Measurements from ENCODE around the gene RAB6B. TPM values are rescaled to one million over a fixed set of nuclear protein-coding genes. Genes with fewer than 3 reads are reported as not detected.
A peak's percentile ranks its signal among the peaks of the same experiment; 100 is the strongest.

Gene RAB6B
- 0.06 and 0.18 TPM in 2 replicates for total RNA-seq (2014; rRNA removed; shearing (Covaris generic))

- H3K4me1 ChIP-seq (replicated peaks) = peaks cover 9% of the 10 kb centered on the region; the same call in 1 of the 2 replicates
- DNase-seq (ENCODE audit: low read depth in 1 of 2, low spot score in 2 of 2) = peak in 1 of 2 experiments; percentile 29
- H3K27ac ChIP-seq = no peak within 1 kb of the TSS
- H3K27me3 ChIP-seq (replicated peaks) = peaks cover 29% of the 10 kb centered on the region
- no peaks in the 10 kb centered on the region for H3K36me3 ChIP-seq
- H3K9me3 ChIP-seq (replicated peaks) = no peaks in the 10 kb centered on the region
- peak within 1 kb of the TSS; percentile 51 for H3K4me3 ChIP-seq
These were observed at the start of gene RAB6B for GRCh38 chr3:133895208-133896001. Gene RAB6B (minus strand): TSS chr3:133895882. CDS start chr3:133895466, 416 bp downstream.

GRCh38 chr3:133944641-133945380, 49.1 kb upstream of the RAB6B start:
- Histone ChIP-seq H3K36me3 (no peaks in the 10 kb centered on the region), H3K27me3 (replicated peaks) (no peaks in the 10 kb centered on the region), H3K4me1 (replicated peaks) (peaks cover 51% of the 10 kb centered on the region), H3K27ac (peak overlapping the region; percentile 34), H3K9me3 (replicated peaks) (no peaks in the 10 kb centered on the region), H3K4me3 (no peak overlapping the region)
- DNase-seq (ENCODE audit: low read depth in 1 of 2, low spot score in 2 of 2) = peak; percentile 75 to 81

- Histone ChIP-seq H3K4me3 (no peak overlapping the region), H3K27ac (peak overlapping the region; percentile 34), H3K9me3 (replicated peaks) (no peaks in the 10 kb centered on the region), H3K36me3 (no peaks in the 10 kb centered on the region), H3K27me3 (replicated peaks) (no peaks in the 10 kb centered on the region), H3K4me1 (replicated peaks) (peaks cover 48% of the 10 kb centered on the region)
- peak; percentile 69 to 75 for DNase-seq (ENCODE audit: low read depth in 1 of 2, low spot score in 2 of 2)
These were observed 48.5 kb upstream of the RAB6B start for GRCh38 chr3:133944181-133944580.

- no peaks in the 10 kb centered on the region for H3K27me3 ChIP-seq (replicated peaks)
- peak overlapping the region; percentile 34; the same call in 1 of the 2 replicates for H3K27ac ChIP-seq
These were observed 48.0 kb upstream of the RAB6B start for GRCh38 chr3:133943639-133944141.

GRCh38 chr3:133943031-133943535, 47.4 kb upstream of the RAB6B start:
- no peaks in the 10 kb centered on the region for H3K36me3 ChIP-seq
- H3K9me3 ChIP-seq (replicated peaks) = no peaks in the 10 kb centered on the region
- DNase-seq (ENCODE audit: low read depth in 1 of 2, low spot score in 2 of 2) = no peak
- H3K27ac ChIP-seq = peak overlapping the region; percentile 9; the same call in 1 of the 2 replicates
- no peak overlapping the region for H3K4me3 ChIP-seq
- no peaks in the 10 kb centered on the region for H3K27me3 ChIP-seq (replicated peaks)
- peaks cover 47% of the 10 kb centered on the region for H3K4me1 ChIP-seq (replicated peaks)

More at GRCh38 chr3:133943639-133944141, 48.0 kb upstream of the RAB6B start:
- no peak overlapping the region for H3K4me3 ChIP-seq
- DNase-seq (ENCODE audit: low read depth in 1 of 2, low spot score in 2 of 2) = peak; percentile 56 to 80
- peaks cover 47% of the 10 kb centered on the region for H3K4me1 ChIP-seq (replicated peaks)
- H3K36me3 ChIP-seq = no peaks in the 10 kb centered on the region
- H3K9me3 ChIP-seq (replicated peaks) = no peaks in the 10 kb centered on the region

DNA sequence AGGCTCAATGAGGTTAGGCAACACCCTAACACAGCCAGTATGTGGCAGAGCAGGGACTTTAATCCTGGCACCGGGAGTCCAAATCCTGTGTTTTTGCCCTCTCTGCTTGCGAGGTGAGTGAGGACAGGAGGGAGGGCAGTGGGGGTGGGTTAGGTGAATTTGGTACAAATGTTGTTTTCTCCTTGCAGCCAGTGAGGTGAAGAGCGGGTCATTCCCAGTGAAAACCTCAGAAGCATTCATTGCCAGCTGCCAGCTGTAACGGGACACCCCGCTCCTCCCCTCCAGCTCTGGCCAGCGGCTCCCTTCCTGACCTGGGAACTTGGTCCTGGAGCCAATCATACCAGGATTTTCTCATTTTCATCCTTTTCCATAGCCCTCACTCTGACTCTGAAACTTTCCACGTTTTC, 45.7 kb upstream of the RAB6B start:
- H3K27ac ChIP-seq = no peak overlapping the region
- no peaks in the 10 kb centered on the region for H3K27me3 ChIP-seq (replicated peaks)
- no peak overlapping the region for H3K4me3 ChIP-seq
- H3K9me3 ChIP-seq (replicated peaks) = no peaks in the 10 kb centered on the region
- H3K4me1 ChIP-seq (replicated peaks) = peaks cover 47% of the 10 kb centered on the region
- H3K36me3 ChIP-seq = no peaks in the 10 kb centered on the region
- no peak for DNase-seq (ENCODE audit: low read depth in 1 of 2, low spot score in 2 of 2)

DNA sequence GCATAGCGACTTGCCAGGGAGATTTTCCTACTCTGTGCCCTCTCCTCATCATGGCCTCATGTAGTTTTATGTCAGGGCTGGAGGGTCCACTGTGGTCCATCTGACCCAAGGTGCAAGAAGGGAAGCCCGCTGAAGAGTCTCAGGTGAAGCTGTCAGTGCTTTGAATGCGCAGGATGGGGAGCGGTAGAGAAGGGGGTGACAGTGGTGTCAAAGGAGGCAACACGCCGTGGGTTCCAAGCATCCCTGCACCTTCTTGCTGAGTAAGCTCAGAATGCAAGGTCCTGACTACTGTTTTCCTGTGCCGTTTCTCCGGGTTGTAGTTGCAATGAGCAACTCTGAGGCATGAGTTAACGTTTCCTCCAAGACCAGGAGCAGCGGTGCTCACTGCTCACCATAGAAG, 44.9 kb upstream of the RAB6B start:
- no peak for DNase-seq (ENCODE audit: low read depth in 1 of 2, low spot score in 2 of 2)
- Histone ChIP-seq H3K9me3 (replicated peaks) (no peaks in the 10 kb centered on the region), H3K36me3 (no peaks in the 10 kb centered on the region), H3K27me3 (replicated peaks) (no peaks in the 10 kb centered on the region), H3K27ac (no peak overlapping the region), H3K4me3 (no peak overlapping the region), H3K4me1 (replicated peaks) (peaks cover 42% of the 10 kb centered on the region)

DNA sequence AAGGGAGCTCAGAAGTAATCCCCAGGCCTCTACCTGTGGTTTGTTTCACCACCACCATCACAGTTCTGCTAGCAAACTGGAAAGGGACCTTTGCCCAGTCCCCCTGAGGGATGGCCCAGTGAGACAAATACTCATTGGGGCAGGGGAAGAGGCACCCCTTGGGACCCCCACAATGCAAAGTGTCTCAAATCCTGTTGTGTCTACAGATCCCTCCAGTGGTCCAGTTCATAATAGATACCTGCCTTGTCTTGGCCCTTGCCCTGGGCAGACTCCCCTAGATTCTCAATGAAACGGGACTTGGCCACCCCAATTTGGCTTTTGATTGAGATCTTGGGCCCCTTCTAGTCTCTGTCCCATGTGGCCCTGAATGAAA, 43.8 kb upstream of the RAB6B start:
- Histone ChIP-seq H3K36me3 (no peaks in the 10 kb centered on the region), H3K27ac (no peak overlapping the region), H3K4me3 (no peak overlapping the region), H3K9me3 (replicated peaks) (no peaks in the 10 kb centered on the region), H3K4me1 (replicated peaks) (peaks cover 31% of the 10 kb centered on the region), H3K27me3 (replicated peaks) (no peaks in the 10 kb centered on the region)
- no peak for DNase-seq (ENCODE audit: low read depth in 1 of 2, low spot score in 2 of 2)

DNA sequence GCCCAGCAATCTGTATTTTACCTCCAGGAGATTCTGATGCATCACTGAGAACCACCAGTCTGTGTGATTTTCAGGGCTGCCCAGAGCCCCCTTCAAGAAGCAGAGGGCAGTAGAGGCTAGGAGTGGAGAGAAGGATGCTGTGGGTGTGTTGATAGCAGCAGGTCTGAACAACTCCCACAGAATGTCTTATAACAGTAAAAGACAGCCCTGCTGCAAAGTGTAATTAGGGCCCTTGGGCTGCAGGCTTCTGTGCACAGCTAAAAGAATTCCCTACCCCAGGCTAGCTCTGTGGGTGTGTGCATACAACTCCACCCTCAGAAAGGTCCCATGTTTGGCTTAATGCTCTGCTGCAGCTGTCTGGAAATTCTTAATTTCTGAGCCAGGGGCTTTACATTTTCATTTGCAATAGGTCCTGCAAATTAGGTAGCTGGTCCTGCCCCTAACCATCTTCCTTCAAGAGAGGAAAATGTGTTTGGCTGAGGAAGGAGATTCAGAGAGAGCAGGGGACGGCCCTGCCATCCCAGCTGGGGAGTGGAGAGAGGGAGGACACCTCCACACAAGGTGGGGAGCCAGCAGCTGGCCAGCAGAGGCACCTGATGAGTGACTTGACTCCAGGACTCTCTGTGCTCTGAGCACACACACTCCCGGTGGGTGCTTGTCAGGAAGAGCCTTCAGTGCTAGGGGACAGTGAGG, 43.2 kb upstream of the RAB6B start:
- no peaks in the 10 kb centered on the region for H3K9me3 ChIP-seq (replicated peaks)
- no peak overlapping the region for H3K27ac ChIP-seq
- H3K36me3 ChIP-seq = no peaks in the 10 kb centered on the region
- H3K4me3 ChIP-seq = no peak overlapping the region
- peaks cover 26% of the 10 kb centered on the region for H3K4me1 ChIP-seq (replicated peaks)
- DNase-seq (ENCODE audit: low read depth in 1 of 2, low spot score in 2 of 2) = no peak
- H3K27me3 ChIP-seq (replicated peaks) = no peaks in the 10 kb centered on the region

- H3K4me1 ChIP-seq (replicated peaks) = peaks cover 17% of the 10 kb centered on the region
- no peak for DNase-seq (ENCODE audit: low read depth in 1 of 2, low spot score in 2 of 2)
- H3K27ac ChIP-seq = no peak overlapping the region
- no peaks in the 10 kb centered on the region for H3K9me3 ChIP-seq (replicated peaks)
- no peaks in the 10 kb centered on the region for H3K36me3 ChIP-seq
- H3K27me3 ChIP-seq (replicated peaks) = no peaks in the 10 kb centered on the region
- no peak overlapping the region for H3K4me3 ChIP-seq
These were observed 42.3 kb upstream of the RAB6B start for GRCh38 chr3:133937756-133938601.

DNA sequence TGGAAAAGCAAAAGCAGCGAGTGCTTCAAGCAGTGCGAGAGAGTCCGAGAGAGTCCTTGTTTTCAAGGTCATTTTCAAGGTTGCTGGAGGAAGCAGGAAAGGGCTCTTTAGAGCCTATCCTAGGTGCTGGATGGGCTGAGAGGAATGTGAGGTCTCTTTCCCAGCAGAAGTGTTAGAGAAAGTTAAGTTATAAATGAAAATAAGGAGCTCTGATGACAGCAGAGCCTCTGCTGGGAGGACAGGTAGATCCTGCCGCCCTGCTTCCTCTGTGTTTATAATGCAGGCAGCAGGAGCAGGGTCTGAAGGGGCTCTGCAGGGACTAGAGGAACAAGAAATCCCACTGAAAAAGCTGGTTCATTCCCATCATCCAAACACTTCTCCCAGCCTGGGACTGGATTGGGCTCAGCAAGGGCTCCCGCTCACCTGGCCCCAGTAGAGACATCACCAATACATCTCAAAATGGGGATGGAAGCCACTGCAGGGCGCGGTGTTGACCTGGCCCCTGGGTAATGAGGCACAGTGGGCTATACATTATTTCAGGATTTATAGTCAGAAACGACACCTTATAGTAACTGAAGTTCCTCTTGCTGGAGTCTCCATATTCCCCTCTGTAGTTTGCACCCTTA, 41.5 kb upstream of the RAB6B start:
- Histone ChIP-seq H3K36me3 (no peaks in the 10 kb centered on the region), H3K27me3 (replicated peaks) (no peaks in the 10 kb centered on the region), H3K27ac (no peak overlapping the region), H3K4me1 (replicated peaks) (peaks cover 9% of the 10 kb centered on the region), H3K9me3 (replicated peaks) (no peaks in the 10 kb centered on the region), H3K4me3 (no peak overlapping the region)
- no peak for DNase-seq (ENCODE audit: low read depth in 1 of 2, low spot score in 2 of 2)
